AG08396 (cell line): ENCODE results near the gene SSH2.
"Not testable (repeated sequence)": the region's sequence is repeated elsewhere in the genome, so short reads cannot be mapped to it uniquely, and the experiment has no call there.

Experiments used
- DNase-seq: peaks from one replicate; pipeline ENCODE4 v3.0.0; 2012; ENCODE audit warnings: low spot score, mixed read lengths

SSH2 gene

DNA sequence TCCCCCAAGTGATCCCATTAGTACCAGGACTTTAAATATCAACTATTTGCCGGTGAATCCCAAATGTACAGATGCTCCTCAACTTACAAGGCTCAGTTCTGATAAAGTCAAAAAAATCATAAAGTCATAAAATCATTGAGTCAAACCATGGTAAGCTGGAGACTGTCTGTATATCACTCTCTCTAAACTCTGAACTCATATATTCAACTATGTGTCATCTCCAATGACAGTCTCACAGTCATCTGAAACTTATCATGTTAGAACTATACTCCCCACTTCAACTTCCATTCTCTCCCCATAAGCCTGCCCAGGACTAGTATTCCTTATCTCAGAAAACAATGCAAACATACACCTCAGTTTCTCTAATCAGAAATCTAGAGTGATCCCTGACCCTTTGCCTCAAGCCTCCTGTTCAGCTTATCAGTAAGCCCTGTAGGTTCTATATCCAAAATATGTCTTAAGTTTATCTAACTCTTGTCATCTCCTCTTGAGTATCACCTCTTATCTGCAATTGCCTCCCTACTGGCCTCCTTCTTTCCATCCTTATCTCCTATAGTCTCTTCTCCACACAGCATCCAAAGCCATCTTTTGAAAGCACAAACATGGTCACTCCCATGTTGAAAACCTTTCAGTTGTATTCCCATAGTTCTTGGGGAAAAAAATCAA lies 55.0 kb downstream of the SSH2 start:
- DNase-seq, result no peak

DNA sequence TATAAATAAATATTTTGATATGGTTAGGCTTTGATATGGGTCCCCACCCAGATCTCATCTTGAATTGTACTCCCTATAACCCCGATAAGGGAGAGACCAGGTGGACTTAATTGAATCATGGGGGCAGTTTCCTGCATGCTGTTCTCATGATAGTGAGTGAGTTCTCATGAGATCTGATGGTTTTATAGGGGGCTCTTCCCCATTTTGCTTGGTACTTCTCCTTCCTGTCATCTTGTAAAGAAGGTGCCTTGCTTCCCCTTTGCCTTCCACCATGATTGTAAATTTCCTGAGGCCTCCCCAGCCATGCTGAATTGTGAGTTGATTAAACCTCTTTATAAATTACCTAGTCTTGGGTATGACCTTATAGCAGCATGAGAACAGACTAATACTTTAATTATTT lies 55.7 kb downstream of the SSH2 start:
- not testable (repeated sequence) for DNase-seq

DNA sequence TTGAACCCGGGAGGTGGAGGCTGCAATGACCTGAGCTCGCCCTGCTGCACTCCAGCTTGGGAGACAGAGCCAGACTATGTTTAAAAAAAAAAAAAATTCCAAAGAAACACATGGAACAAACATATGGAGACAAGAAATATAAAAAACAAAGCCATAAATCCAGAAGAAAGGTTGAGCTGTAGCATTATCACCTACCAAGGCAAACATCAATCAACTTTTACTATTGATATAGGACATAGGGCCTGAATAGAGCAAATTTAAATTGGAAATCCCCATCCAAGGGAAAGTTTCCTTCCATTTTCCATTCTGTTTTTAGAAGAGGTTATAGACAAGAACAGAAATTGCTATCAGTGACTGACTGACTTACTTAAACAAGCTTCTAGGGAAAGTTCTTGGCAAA lies 56.6 kb downstream of the SSH2 start:
- no peak for DNase-seq

DNA sequence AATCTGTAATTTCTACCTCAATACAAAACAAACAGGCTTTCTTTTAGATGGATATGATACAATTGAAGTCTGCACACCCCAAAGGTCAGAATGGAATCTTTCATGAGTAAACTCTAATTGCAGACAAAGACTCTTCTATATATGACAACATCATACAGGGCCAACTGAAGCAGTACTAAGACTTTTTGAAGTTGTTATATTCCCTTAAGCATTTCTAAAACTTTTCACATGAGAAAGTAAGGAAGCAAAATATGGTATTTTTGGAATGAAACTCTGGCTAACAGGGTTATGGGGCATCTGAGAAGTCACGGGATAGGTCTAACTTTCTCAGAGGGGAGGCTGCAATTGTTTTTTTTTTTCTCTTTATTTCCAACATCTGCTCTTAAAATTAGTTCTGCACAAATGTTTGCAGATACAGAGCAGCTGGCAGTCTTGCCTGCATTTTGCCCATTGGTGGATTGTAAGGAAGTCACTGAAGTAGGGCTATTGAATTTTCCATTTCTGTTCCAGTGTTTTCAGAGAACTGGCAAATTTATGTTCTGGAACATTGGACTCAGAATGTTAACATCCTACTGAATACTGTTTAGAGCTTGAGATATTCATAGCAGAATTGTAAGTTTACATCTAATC lies 59.1 kb downstream of the SSH2 start:
- DNase-seq, result no peak

DNA sequence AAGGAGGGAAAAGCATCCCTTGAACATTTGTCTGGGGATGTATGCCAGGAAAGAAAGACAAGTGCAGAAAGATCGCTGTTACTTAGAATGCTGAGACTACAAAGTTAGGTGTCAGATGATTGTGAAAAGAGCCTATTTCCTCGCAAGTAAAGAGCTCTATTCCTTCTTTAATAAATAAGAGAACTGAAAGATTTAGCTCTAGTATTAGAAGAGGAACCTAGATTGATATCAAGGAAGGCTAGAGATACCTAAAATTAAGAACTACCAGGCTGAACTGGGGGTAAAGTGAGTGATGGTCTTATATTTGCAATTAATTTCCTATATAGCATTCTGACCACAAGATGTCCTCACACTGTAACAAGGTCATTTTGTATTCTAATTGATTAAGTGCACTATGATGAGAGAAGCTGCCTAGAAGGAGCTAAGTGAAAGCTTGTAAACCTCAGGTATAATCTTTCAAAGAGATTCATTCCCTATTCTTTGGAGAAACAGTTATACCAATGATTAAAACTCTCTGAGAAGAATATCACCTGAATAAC lies 62.3 kb downstream of the SSH2 start:
- no peak for DNase-seq

DNA sequence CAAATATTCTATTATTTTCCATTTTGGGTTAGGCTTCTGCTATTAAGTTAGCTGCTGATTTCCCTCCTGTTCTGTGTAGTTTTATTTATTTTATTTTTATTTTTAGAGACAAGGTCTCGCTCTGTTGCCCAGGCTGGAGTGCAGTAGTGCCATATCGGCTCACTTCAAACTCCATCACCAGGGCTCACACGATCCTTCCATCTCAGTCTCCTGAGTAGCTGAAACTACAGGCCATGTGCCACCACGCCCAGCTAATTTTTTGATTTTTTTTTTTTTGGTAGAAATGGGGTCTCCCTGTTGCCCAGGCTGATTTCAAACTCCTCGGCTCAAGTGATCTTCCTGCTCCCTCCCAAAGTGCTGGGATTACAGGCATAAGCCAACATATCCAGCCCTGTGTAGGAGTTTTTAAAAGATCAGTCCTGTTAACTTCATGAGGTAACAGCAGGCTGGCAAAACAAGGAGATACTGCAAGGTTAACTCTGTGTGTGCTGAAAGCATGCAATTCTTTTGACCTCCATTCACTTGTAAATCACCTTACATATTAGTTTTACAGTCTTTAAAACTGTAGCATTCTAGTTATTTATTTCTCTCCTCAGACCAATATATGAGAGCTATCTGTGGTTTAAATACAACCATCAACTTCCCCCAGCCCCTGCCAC lies 63.2 kb downstream of the SSH2 start:
- no peak for DNase-seq

DNA sequence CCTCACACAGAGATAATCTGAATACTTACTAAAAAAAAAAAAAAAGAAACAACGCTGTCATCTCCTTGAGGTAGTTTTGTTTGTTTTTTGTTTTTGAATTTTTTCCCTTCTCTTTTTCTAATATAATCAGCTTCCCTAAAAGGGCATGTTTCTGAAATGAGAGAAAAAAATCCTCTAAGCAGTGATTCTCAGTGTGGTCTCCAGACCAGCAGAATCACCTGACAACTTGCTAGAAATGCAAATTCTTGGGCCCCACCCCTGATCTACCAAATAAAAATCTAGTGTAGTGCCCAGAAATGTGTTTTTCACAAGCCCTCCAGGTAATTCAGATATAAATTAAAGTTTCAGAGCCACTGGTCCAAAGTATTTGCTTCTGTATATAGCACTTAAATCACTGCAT lies 65.4 kb downstream of the SSH2 start:
- DNase-seq, result no peak

DNA sequence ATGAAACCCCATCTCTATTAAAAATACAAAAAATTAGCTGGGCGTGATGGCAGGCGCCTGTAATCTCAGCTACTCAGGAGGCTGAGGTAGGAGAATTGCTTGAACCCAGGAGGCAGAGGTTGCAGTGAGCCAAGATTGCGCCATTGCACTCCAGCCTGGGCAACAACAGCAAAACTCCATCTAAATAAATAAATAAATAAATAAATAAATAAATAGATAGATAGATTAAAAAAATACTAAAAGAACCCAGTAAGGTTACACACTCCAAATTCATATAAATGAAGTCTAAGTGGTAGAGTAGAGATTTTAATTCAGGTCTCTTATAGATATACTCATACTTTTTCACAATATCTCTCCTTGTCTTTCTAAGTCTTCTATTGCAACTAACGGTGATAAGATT lies 65.9 kb downstream of the SSH2 start:
- not testable (repeated sequence) for DNase-seq

DNA sequence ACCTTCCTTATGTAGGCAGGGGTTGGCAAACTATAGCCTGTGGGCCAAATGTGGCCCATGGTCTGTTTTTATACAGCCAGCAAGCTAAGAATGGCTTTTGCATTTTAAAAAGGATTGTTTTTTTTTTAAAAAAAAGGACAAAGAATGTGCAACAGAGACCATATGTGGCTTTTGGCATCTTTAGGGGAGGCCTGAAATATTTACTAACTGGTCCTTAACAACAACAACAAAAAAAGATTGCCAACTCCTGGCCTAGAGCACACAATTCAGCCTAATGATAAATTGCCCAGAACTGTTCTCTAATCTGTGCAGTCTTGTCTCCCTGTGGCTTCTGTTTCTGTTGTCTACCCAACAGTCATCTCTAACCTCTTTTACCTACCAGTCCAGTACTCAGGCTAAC lies 67.1 kb downstream of the SSH2 start:
- DNase-seq, result no peak

DNA sequence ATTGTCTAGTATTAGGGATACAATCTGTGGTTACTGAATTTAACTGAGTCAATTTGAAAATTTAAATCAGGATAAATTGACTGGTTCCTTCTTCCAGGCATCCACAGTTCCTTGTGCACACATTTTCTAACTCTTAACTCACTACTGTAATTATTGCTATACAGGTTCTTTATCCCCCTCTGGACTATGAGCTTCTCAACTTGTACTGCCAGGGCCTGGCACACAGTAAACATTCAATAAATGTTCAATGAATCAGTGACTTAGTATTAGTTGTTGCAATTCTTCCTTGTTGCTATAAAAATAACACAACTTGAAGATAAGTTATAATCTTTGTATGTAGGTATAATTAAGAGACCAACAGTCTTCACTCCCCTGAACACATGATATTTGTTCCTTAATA lies 67.9 kb downstream of the SSH2 start:
- DNase-seq, result no peak

DNA sequence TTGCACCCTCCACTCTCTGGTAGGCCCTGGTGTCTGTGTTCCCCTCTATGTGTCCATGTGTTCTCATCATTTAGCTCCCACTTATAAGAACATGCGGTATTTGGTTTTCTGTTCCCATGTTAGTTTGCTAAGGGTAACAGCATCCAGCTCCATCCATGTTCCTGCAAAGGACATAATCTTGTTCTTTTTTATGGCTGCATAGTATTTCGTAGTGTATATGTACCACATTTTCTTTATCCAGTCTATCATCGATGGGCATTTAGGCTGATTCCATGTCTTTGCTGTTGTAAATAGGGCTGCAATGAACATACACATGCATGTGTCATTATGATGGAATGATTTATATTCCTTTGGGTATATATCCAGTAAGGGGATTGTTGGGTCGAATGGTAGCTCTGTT lies 70.6 kb downstream of the SSH2 start:
- not testable (repeated sequence) for DNase-seq

DNA sequence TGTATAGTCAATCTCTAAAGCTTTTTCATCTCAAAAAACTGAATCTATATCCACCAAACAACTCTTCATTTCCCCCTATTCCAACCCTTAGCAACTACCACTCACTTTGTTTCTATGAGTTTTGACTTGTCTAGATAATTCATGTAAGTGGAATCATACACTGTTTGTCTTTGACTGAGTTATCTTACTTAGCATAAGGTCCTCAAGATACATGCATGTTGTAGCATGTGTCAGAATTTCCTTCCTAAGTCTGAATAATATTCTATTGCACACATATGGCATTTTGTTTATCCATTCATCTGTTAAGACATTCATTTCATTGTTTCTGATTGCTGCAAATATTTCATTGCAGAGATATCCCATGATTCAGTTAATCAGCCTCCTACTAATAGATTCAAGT lies 72.2 kb downstream of the SSH2 start:
- no peak for DNase-seq

DNA sequence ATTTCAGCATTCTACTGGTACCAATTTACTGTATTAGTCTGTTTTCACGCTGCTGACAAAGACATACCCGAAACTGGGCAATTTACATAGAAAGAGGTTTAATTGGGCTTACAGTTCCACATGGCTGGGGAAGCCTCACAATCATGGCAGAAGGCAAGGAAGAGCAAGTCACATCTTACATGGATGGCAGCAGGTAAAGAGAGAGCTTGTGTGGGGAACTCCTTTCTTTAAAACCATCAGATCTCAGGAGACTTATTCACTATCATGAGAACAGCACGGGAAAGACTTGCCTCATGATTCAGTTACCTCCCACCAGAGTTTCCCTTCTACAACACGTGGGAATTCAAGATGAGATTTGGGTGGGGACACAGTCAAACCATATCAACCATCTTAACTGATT lies 72.9 kb downstream of the SSH2 start:
- not testable (repeated sequence) for DNase-seq

DNA sequence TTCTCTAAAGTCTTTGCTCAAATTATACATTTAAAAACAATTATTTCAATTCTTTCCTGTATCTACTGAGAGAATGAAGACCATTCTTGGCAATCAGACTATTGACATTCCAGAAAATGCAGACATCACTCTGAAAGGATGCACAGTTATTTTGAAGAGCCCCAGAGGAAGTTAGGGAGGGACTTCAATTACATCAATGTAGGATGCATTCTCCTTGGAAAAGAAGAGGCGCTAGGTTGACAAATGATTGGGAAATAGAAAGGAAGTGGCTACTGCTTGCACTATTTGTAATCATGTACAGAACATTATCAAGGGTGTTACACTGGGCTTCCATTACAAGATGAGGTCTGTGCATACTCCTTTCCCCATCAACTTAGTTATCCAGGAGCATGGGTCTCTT lies 74.3 kb downstream of the SSH2 start:
- peak; percentile 12 for DNase-seq

DNA sequence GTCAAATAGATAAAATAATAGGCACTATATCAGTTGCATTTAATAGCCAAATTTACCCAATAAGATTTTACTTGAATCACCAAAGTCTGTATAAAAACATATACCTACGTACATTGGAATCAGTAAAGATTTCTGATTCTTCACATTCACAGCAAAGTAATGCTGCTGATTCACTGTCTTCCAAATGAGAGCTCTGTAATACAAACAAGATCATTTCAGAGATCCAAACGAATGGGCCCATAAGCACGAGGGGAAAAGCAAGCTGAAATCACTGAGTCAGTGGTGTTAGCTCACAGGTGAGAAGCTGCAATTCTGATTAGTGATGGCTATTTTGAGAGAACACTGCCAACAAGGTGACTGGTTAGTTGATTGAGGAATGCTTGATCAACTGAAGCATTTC lies 81.3 kb downstream of the SSH2 start:
- no peak for DNase-seq

DNA sequence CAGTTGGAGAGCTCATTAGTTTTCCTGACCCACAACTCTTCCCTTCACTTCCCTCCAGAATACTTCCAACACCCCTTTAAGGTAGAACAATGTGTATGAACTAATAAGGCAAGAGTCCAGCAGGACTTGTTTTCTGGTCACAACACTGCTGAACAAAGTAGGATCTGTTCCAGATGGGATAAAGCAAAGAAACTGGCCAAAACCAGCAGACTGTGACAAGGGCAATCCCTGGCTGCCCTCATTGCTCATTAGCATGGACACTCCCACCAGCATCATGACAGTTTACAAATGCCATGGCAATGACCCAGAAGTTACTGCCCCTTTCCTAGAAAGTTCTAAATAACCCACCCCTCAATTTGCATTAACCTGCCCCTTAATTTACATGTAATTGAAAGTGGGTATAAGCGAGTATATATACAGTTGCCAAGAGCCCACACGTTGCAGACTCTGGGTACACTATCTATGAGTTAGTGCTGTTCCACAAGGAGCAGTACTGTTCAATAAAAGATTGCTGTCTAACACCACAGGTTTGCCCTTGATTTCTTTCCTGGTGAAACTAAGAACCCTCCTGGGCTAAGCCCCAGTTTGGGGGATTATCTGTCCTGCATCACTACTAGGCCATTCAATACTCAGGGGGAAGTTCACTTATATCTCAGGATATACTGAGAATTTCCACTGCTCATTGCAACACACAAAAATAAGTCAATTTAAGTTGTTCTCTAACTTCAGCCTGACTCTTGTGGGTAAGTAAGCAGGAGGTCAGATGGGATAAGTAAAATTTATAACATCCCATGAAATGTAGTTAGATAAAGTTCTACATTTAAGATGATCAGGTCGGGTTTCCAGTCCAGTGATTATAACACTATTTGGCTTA lies 82.3 kb downstream of the SSH2 start:
- DNase-seq, result no peak

DNA sequence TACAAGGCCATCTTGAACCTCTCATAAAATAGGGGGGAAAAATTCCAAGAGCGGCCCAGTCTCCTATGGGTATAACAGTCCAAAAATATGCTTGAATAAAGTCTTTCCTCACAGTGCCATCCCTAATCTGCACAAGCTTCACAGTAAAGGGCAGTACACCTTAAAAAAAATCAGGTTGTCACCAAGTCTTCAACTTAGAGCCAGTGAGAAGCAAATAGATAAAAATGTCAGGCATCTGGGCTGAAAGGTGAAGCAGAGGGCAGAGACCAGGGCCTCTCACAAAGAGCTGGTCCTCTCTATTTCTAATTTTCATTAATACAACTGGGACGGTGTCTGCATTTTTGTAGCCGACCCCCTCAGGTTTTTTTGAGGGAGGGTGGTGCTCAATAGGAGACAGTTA lies 82.9 kb downstream of the SSH2 start:
- no peak for DNase-seq

DNA sequence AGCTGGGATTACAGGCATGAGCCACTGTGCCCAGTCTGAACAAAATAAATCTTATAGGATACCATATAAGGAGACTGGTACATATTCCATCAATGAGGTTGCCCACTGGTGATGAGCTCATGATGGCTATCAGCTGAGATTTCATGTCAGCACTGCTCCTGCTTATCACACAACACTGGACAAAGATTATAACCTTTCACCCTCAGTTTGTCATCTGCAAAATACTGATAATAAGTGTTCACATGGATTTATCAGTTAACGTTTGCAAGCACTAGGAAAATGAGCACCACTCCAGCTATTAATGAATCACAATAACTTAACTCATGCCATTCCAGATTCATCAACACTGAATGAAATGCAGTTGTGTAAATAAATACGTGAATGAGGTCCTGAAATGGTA lies 83.7 kb downstream of the SSH2 start:
- DNase-seq, result no peak

DNA sequence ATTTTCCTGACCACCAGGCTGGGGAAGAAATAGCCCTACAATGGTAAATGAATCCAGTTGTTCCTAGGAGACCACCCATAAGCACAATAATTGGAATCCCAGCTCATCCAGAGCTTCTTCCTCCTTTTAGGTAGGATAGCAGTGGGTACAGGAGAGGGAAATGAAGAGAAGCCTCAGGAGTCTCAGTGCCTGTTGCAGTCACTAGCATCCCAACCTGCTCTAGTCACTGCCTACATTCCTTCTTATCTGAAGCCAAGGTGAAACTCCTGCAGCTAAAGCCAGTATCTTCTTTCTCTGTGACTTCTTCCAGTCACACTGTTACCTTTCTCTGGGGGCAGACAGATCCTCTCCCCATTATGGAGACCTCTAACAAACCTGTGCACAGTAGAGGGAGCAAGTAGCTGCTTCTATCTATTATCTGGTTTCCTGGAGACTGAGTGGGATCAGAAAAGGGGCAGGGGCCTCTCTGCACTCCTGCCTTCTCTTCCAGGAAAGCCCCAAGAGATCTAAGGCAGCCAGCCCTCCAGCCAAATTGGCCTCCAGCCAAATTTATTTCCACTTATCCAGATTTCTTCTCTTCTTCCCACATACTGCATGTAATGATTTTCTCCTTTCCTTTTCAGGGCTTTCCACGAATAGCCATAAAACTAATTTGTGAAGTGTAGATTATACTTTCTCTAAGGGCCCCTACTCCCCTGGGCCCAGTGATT lies 85.5 kb downstream of the SSH2 start:
- DNase-seq, result no peak

DNA sequence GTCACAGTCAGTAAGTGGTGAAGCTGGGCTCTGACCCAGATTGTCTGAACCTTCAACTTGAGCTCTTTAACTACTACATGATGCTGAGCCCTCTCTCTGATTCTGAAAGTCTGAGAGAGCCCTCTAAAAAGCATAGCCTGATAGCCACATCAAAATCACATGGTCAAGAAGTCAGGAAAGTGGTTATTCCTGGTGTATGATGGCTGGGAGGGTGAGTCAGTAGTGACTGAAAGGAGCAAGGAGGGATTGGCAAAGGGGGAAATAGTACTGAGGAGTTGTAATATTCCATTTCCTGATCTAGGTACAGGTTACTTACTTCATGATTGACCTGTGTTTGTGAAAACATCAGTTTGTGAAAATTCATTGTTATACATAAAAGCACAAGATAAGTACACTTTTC lies 89.1 kb downstream of the SSH2 start:
- peak; percentile 64 for DNase-seq

DNA sequence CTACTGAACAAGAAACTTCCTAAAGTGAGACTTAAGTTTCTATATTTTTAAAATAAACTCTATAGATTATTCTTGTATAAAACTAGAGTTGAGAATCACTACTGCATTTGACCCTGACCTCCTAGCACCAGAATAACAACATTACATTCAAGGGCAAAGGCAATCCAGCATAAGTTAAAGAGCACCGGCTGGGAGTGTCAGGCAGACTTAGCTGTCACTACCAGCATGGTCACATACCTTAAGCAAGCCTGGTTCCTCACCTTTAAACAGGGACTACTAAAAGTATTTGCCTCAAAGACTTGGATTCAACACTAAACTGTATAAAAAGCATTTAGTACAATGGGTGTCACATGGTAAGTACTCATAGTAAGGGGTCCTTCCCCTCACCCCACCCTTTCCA lies 90.4 kb downstream of the SSH2 start:
- DNase-seq, result no peak

DNA sequence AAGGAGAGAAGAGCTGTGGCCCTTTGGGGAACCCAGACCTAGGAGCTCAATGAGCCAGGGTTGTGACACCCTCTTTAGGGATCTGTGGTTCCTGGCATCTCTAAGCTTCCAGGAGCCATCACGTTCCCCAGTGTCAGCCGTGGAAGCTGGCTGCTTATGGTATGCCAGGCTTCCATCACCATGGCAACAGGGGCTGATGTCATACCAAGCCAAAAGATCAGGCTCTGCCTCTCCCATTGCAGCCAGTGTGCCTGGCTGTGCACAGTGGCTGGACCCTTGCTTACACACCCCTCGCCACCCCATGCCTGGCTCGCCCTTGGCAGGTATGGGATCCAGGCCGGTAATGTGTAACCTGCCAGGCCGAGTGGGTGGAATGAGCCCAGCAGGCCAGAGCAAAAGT lies 91.1 kb downstream of the SSH2 start:
- DNase-seq, result peak; percentile 41
